Left renal cortex interstitium (tissue), 4 donors: ENCODE results near the gene GNAQ. TPM values are rescaled to one million over a fixed set of nuclear protein-coding genes. Genes with fewer than 3 reads are reported as not detected.

Source experiments
- DNase-seq, 4 donors: peaks; one replicate each; pipeline ENCODE4 v3.0.0-alpha.2; 2013; ENCODE audit warnings: low read depth in 4 of 4, low spot score in 2 of 4, missing footprints in 1 of 4
- polyA plus RNA-seq, 4 donors: library from polyadenylated mRNA; unstranded; fragments of 120-200 nt; gene quantifications; one replicate each; pipeline ENCODE4 v1.2.1, GENCODE V29; 2013; ENCODE audit not compliant: insufficient read length in 4 of 4

GNAQ gene
- polyA plus RNA-seq, 4 donors = 57.3 to 66.0 (median 59.8) TPM

DNA sequence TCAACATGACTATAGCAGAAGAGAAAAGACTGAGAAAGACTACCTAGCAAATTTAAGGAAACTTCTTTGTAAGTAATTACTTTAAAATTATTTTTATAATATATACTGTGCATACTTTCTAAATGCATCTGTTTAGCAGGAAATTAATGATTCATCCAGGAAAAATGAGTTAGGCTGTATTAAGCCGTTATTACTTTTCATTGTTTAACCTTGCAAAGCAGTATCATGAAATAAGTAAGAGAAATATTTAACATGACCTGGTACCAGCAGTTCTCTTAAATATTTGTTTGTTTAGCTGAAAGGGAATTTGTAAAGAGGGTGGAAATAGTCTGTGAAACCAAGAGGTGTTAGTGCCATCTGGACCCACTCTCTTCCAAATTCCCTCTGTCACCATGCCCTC lies 175.0 kb downstream of the GNAQ start:
- DNase-seq = no peak

DNA sequence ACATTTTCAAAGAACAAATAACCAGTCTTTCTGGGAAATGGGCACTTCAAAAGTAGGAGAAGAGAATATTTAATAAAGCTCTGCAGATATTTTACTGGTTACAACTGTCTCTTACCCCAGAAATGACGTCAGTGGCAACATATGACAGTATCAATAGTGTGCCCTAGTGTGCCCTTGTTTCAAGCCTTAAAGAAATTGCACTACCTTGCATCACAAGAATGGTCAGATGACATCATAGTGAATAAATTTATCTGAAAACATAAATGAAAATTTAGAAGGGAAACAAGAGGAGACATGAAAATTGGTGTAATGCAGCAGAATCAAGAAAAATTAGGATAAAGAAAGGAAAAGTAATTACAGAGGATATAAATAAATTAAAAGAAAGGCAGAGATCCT lies 176.7 kb downstream of the GNAQ start:
- no peak for DNase-seq

DNA sequence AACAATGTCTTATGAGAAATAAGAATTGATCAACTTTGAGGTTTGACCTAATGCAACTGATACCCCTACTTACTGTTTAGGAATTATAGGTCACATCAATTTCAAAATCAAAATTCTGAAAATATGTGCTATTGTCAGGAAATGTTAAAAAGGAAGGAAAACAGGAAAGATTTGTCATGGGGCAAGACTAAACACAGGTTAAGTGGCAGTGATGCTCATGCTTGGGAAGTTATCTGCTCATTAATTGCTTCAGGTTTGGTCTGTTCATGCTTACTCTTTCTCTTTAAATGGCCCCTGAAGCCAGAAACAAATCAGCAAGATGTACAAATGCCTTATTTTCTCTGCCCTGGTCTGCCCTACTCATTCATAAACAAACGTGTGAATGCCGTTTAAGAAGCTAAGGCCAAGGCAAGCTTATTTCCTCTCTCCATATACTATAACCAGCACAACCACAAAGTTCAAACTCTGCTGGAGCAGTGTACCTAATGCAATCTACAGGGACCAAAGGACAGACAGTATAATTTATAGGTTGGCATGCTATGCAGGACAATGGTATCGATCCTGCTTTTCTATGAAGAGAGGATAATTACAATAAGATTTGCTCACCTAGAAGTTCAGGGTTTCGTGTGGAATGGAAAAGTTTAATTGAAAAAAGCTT lies 177.2 kb downstream of the GNAQ start:
- no peak for DNase-seq

DNA sequence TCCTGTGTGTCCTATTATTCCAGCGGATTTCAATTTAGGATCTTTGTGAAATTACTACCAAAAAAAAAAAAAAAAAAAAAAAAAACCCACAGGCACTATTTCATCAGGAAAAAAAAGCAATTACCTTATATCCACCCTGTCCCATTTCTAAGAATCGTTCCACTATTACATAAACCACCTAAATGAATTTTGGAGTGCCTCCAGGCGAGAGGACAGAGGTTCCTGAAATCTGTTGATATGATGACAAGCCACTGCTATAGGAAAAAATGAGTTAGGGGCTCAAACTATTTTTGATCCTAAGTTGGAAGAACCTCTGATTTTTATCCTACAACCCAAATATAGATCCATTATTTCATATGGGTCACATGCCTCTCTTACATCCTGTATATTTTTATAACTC lies 177.9 kb downstream of the GNAQ start:
- no peak for DNase-seq

DNA sequence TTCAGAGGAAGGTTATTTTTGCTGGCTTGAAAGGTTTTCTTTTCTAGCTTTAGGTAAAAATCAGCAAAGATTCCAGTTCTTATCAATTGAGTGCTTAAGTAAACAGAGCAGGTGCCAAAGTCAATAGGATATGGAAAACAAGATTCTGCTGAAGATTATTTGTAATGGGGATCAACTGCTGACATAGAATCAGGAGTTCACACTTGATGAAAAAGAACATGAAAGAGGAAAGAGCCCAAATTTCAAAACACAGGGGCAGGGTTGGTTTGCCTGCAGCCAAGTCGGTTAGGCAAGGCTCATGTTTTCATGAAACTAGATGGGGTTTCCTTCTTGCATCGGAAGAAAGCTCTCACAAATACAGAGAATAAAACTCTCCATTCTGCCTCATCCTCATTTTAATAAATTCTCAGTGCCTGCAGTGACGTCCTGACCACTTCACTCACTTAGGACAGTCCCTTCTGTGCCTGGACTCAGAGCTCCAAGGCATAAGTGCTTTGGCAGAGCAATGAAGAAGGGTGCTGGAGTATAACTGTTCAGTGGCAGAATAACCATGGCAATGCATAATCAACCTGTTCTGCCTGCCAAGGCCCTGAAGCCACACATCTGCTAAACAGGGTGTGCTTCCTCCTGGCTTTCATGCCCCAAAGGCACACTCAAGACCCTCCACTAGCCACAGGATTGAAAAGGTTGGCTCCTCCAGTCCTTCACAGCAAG lies 179.6 kb downstream of the GNAQ start:
- no peak for DNase-seq

DNA sequence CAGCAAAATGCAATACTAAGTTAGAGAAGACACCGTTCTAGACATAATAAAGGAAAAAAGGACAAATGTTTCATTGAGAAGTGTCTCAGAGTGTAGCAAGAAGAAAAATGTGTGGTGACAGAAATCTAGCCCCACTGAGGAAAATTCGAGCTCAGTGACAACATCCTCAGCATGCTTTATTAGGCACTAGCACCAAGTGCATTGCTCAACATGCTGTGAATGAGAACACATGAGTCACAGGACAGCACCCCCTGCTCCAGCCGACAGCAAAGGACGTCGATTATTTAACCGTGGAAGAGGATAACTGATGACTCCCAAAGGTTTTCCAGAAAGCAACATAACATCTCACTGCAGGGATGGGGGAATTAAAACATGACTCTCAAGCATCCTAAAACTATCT lies 182.7 kb downstream of the GNAQ start:
- no peak for DNase-seq

DNA sequence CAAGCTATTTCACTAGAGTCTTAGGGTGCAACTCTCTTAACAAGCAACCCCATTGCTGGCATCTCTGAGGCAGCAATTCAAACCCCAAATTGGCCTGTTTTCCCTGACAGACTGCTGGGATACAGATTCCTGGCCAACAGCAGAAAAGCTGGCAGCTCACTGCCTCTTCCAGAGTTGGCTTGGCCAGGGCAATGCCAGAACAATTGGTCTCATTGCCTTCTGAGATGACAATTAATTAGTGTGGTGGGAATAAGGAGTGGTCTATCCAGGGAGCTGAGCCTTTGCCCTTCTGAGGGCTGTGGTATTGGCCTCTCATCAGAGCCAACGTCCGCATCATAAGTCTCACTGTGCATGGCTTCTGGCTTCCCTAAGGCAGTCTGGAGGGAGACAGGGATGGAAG lies 183.2 kb downstream of the GNAQ start:
- DNase-seq = no peak

DNA sequence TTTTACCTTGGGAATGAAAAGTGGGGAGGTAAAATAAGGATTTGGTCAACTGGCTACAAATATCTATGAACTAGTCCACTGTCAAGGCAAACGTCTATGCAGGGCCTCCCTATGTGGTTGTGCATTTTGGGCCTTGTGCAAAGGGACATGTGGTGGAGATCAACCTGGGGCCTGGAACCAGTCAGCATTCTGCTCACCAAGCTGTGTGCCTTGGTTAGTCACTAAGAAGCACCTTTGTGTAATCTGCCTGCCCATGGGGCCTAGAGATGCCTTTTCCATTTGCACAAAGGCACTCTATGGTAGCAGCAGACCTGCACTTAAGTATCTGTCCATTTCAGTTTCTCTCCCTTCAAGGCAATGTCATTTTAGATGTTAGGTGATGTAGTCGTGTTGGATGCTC lies 184.0 kb downstream of the GNAQ start:
- DNase-seq = no peak

DNA sequence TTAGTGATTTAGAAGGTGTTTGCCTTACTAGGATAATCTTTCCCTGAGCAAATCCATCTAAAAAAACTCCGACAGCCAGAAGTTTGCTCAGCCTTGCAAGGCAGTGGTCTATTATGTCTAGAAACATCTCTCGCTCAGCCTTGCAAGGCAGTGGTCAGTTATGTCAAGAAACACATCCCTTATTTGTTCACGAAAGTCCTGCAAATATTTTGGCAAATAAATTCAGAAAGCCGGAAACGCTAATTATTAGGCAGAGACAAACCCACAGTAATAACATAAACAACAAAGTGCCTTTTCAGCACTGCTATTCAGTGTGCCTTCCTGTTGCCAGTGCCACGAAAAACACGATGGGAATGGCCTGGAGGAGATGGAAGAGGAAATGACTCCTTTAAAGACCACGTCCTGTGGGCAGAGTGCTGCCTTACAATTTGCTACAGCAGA lies 184.5 kb downstream of the GNAQ start:
- DNase-seq = no peak

DNA sequence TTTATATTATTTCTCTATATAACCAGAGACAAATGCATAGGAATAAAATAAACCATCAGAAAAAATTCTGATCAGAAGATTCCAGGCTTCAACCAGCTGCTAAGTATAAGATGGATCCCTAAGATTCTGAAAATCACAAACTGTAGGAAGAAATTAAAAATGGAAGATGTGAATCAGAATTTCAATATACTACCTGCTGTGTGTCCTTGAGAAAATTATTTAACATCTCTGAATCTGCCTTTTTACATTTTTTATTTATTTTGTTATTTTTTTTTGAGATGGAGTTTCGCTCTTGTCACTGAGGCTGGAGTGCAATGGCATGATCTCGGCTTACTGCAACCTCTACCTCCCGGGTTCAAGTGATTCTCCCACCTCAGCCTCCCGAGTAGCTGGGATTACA lies 187.2 kb downstream of the GNAQ start:
- no peak for DNase-seq

DNA sequence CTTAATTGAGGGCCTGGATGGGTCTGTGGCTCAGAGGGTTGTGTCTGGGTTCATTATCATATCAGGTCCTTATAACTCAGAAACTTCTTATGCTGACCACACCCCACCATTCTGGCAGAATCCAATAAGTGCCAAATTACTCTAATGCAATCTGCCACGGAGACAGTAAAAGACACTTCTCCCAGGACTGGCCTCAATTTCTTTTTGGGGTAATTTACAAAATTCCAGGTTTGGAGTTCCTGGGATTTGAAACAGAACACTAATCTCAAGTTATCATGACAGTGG lies 187.8 kb downstream of the GNAQ start:
- DNase-seq = no peak

DNA sequence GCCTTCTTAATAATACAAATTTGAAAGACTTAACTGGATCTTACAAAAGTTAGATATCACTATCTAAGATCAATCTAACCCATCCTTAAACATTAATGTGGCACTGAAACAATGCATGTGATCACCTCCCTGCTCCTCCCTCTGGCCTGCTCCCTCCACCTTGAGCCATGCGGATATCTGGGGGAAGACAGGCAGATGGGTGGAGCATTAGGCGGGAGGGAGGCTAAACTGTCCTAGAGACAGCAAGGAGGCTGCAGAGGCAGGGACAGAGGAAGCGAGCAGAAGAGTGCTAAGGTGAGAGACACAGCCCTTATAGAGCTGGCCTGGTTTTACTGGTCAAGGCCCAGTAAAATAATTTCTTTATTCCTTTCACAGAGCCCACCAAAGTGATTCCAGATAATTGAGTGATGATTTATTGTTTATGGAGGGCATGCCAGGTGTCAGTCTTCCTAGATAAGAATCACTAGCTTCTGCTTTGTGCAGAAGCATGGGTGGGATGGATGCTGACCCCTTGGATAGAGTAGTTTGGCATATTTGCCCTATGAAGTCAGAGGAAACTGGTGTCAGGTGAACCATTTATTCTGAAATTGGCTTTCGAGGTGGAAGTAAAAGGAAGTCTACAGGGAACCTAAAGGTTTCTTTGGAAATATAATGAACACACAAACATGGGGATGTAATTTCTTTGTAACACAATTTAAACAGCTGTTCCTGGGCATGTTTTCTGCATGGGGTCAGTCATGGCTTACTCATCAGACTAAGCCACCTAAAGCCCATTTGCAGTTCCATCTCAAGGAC lies 188.3 kb downstream of the GNAQ start:
- DNase-seq = no peak

DNA sequence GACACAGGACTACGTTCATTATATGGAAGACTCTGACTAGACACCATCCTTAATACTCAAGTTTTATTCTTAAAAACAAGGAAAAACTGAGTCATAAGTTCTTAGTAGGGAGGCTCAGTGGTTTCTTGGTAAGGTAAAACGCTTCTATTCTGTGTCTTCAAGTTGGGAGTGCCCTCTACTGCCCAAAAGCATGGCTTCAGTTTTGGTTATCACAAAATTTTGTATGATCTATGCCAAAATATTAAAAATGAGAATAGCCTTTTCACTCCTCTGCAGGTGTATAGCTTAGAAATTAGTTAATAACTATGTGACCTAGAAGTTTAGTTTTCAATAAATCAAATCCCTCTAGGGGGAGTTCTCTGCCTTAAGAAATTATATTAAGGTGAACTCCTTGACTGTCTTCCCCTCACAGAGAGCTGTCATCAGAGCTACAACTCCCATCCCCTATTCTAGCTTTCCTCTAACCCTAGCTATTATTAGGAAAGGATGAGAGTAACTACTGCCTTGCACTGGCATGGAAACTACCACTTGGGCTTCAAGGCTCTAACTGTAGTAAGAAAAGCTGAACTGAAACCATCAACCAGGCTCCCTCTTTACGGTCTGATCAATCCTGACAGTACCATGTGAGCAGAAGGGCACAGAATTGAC lies 189.7 kb downstream of the GNAQ start:
- DNase-seq = no peak

DNA sequence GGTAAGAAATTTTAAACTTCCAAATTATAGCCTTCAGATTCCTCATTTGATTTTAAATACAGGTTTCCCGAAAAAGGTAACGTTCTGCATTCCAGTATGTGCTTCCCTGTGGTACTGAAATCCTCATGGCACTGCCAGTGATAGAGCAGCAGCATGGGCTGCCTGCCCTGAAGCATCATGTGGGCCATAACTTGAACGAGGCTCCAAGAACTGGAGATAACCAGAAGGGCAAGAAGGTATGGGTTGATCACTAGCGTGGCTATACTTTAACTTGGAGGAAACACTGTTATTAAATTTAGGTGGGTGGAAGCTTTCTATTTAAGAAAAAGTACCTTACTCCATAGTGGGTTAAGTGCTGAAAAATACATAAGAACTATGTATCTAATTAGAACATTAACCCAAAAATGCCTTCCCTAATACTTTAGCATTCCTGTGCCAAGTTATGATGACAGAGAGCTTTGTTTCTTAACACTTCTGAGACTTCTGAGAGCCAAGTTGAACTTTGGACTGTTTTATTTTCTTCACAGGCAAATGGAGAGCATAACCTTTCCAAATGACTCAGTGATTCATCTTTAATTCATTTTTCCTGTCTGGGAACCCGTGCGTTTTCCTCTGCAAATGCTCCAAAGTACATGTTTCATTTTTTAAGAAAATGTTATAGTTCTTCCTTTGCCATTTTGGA lies 192.0 kb downstream of the GNAQ start:
- no peak for DNase-seq

DNA sequence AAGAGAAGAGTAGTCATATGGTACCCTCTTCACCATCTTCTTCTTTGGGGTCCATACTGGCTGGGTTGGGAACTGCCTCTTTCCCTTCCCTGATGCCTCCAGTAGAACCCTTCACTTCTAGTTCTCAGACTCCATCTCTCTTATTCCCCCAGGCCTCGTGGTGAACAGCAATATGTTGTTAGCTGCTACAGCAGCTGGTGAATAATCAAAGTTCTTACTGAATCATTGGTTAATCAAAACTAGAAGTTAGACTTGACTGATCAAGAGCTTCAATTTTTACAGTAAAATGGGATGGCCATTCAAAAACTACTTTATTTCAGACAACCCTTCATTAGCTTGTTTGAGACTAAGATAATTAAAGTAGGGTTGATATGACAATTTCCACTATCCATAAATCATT lies 192.6 kb downstream of the GNAQ start:
- DNase-seq = no peak

DNA sequence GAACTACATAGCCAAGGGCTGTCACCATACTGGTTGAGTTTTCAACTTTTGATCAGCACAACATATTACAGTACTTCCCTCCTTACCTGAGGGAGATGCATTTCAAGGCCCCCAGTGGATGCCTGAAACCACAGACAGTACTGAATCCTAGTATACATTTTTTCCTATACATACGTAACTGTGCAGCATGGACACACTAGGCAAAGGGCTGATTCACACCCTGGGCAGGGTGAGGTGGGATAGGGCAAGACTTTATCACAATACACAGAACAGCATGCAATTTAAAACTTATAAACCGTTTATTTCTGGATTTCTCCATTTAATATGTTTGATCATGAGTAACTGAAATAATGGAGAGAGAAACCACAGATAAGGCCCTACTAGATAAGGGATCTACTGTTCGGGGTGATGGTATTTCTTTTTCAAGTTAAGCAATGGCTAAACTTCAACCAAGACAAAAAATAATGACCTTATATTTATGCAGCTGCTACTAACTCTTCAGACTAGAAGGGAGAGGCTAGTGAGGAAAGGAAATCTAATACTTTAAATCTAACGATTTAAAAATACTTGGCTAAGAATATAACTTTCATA lies 196.6 kb downstream of the GNAQ start:
- no peak for DNase-seq

DNA sequence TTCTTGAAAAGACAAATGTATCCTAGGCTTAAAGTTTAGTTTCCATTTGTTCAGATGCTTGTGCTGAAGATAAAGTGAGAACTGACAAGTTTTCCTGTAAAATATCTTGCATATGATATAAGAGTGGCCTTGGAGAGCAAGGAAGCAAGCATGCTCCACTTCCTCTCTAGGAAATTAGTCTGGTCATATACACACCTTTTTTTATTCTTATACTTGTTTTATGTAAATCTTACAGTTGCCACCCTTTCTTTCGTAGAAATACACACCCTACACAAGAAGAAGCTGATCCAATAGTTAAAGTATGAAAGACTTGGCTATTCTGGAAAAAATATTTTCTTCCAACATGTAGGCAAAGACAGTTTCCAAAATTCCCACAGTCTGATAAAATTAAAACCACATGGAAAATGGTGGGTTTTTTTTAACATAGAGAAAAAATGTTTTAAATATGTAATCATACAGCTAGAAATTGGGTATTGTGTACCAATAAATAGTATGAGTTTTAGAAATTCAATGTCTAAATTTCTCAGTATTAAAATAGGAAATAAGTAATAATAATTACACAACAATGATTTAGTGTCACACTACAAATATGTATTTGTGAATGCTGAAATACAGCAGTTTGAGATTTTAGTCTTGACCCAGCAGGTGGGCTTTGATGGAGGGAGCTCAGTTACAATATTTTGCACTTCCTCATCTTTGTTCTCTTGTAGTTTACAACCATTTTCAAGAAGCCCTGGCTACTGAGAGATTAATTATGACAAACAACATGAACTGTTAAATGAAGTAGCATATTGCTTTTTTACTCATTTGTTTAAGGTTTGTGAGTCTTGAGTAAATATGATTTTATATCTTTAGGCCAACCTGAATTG lies 197.8 kb downstream of the GNAQ start:
- DNase-seq = no peak

DNA sequence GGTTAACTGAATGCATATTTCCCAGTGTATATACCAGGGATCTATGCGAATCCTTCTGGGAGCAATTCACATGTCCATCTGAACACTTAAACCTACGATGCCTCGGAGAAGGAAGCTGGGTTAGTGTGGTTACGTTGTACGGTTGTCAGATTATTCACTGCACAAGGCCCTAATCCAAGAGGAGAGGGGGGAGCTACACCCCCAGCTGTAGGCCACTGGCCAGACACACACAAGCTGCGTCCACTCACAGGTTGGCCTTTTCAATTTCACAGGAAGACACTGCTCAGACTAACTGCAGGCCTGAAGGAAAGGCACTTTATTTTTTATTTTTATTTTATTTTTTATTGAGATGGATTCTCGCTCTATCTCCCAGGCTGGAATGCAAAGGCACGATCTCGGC lies 199.0 kb downstream of the GNAQ start:
- DNase-seq = peak in 2 of 4 donors; percentile 21 to 31

DNA sequence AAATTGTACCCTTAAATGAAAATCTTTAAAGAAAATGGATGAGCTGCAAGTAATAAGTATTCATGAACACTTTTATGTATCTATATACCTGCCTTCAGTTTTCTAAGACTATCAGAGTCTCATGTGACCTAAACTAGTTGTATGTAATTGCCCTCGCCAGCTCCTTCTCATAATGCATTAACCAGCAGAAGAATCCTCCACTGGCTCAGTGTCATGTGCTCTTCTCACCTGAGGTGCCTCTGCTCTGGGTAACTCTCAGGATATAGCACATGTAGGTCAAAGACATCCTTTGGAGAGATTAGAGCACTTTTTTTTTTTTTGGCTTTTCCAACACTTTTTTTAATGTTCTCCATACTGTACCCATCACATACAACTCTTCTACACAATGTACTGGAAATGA lies 199.8 kb downstream of the GNAQ start:
- no peak for DNase-seq
